Heart left ventricle (tissue), 16 donors: ENCODE results near the gene CHRNB4. TPM values are rescaled to one million over a fixed set of nuclear protein-coding genes. Genes with fewer than 3 reads are reported as not detected.
A peak's percentile ranks its signal among the peaks of the same experiment; 100 is the strongest.

Experiments
- ATAC-seq, 4 donors: fragments of 200-7000 bp; cut with Tn5 transposase; one replicate each; pipeline ENCODE4 v1.9.1; 2020 to 2022; ENCODE audit warnings: moderate library complexity in 4 of 4, mild to moderate bottlenecking in 3 of 4, moderate number of reproducible peaks in 1 of 4
- DNase-seq, 5 donors: peaks; one replicate each; pipeline ENCODE4 v3.0.0-alpha.2; 2020
- H3K27ac ChIP-seq, 12 donors: fragments of 200-600 bp; sonication (generic) in 4 of 12; one replicate each; pipeline versions ENCODE4 v1.5.0 to v1.8.0; 2016 to 2022; ENCODE audit warnings: mild to moderate bottlenecking in 2 of 12
- H3K27me3 ChIP-seq, 9 donors: fragments of 200-600 bp; sonication (generic) in 2 of 9; one replicate each; pipeline versions ENCODE4 v1.5.1 to v1.8.0; 2016 to 2022; ENCODE audit warnings: mild to moderate bottlenecking in 3 of 9
- H3K36me3 ChIP-seq, 9 donors: fragments of 200-600 bp; sonication (generic) in 2 of 9; one replicate each; pipeline versions ENCODE4 v1.5.0 to v1.8.0; 2018 to 2022; ENCODE audit warnings: mild to moderate bottlenecking in 2 of 9
- H3K4me1 ChIP-seq, 12 donors: fragments of 200-600 bp; sonication (generic) in 4 of 12; one replicate each; pipeline versions ENCODE4 v1.5.0 to v1.8.0; 2016 to 2022; ENCODE audit warnings: mild to moderate bottlenecking in 3 of 12
- H3K4me3 ChIP-seq, 12 donors: fragments of 200-600 bp; sonication (generic) in 4 of 12; one replicate each; pipeline versions ENCODE4 v1.5.0 to v1.8.0; 2017 to 2022; ENCODE audit warnings: mild to moderate bottlenecking in 9 of 12, moderate library complexity in 4 of 12
- H3K9me3 ChIP-seq, 12 donors: fragments of 200-600 bp; sonication (generic) in 4 of 12; one replicate each; pipeline versions ENCODE4 v1.5.0 to v1.8.0; 2016 to 2022; ENCODE audit warnings: mild to moderate bottlenecking in 1 of 12
- POLR2A ChIP-seq, 2 donors: fragments of 450-650 bp; IDR thresholded peaks; one replicate each; pipeline ENCODE4 v1.6.1; 2017; ENCODE audit warnings: antibody characterized with exemption in 2 of 2, mild to moderate bottlenecking in 2 of 2, moderate library complexity in 2 of 2
- WGBS, 4 donors: extraction: QIAGEN DNeasy Blood & Tissue Kit in 2 of 4; methylation state at CpG; one replicate each; pipeline versions ENCODE4 v1.1.5 to v1.1.7; 2013 to 2018; 5-methylcytosine and 5-hydroxymethylcytosine counted together
- intact Hi-C, 10 donors: fragments of 100-400 bp; cut with DNase I; formaldehyde crosslinking; loops; one replicate each; pipeline versions ENCODE4 v1.11.1 to v1.14.2; 2022
- polyA plus RNA-seq, 2 donors: library from polyadenylated mRNA; stranded (reverse); fragments of 200-250 nt; gene quantifications; one replicate each; pipeline ENCODE4 v1.2.3, GENCODE V29; 2013
- total RNA-seq, 9 donors: library from RNA; depleted of rRNA in 2 of 9; stranded (reverse); fragments of >200 nt in 2 of 9; fragmentation: NEBNext Ultra II Directional in 3 of 9; extraction: Animal tissue kit (Norgen Biotek cat#: 25700) in 3 of 9; gene quantifications; one replicate each; pipeline versions ENCODE4 v1.1.0 to v1.2.4, GENCODE V29; 2016 to 2023
- TF ChIP-seq, protein P1 (sequence below), 12 donors: fragments of 200-600 bp; sonication (generic) in 4 of 12; IDR thresholded peaks; one replicate each; pipeline versions ENCODE4 v1.5.0 to v1.8.0; 2018 to 2022; ENCODE audit warnings: antibody characterized with exemption in 12 of 12, mild to moderate bottlenecking in 5 of 12
- donor health status: ischemic (EF 13 %, LVEDD 7.1; RV severe dilation, severe dysfunction).
- donor health status: healthy with polysubstance abuse.
- donor health status: DM: no; HTN: yes; CAD: no.
- donor health status: DM: no; HTN: no; CAD: no.
- donor health status: ischemic (EF 25% LVEDD 6.9; RV normal size, moderate dysfunction).
- donor health status: ischemic (EF 25% LVEDD 5.7; RV mildly dilated, moderate dysfunction).
- donor health status: healthy.
- donor health status: DM: yes; HTN: yes; CAD: no.
- donor health status: ischemic (EF 35%, LVEDD 5.7; RV mildly dilated, moderate dysfunction).
- donor health status: nonischemic (EF 11% LVEDD 7.7; RV severe dilation, severe dysfunction).
- donor health status: DM: yes; HTN: yes; CAD: no.
- donor health status: PGD.
- donor health status: ischemic (EF 29% LVEDD 5.4; RV normal size, mild dysfunction).
- donor health status: nonischemic (EF 23%, LVEDD 6.1; RV moderate dilation, normal function).

CHRNB4 gene
- total and polyA plus RNA-seq, 11 donors = 0.21 TPM; not detected in 10

- Histone ChIP-seq H3K27me3 (peaks cover 0 to 4% (median 0%) of the 10 kb centered on the region in 9 donors), H3K9me3 (peaks cover 0 to 14% (median 4%) of the 10 kb centered on the region in 12 donors), H3K27ac (no peak overlapping the region), H3K36me3 (no peaks in the 10 kb centered on the region), H3K4me1 (no peaks in the 10 kb centered on the region), H3K4me3 (no peak overlapping the region)
- WGBS, 4 donors = 82 to 85% (median 83%) methylated on average over 12 of the region's 12 CpGs
- ATAC-seq = no peak
- intact Hi-C loops = loop anchor here in 6 of 10 donors (5.0 to 10.0 kb wide), 3 partner anchors 73 to 370 kb away; no protein-coding TSS in a partner anchor
- TF ChIP-seq, protein P1, sequence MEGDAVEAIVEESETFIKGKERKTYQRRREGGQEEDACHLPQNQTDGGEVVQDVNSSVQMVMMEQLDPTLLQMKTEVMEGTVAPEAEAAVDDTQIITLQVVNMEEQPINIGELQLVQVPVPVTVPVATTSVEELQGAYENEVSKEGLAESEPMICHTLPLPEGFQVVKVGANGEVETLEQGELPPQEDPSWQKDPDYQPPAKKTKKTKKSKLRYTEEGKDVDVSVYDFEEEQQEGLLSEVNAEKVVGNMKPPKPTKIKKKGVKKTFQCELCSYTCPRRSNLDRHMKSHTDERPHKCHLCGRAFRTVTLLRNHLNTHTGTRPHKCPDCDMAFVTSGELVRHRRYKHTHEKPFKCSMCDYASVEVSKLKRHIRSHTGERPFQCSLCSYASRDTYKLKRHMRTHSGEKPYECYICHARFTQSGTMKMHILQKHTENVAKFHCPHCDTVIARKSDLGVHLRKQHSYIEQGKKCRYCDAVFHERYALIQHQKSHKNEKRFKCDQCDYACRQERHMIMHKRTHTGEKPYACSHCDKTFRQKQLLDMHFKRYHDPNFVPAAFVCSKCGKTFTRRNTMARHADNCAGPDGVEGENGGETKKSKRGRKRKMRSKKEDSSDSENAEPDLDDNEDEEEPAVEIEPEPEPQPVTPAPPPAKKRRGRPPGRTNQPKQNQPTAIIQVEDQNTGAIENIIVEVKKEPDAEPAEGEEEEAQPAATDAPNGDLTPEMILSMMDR (IDR thresholded peaks at IDR 0.05) = no peak
- TF ChIP-seq POLR2A (IDR thresholded peaks at IDR 0.05) = no peak
- DNase-seq = no peak
Observed at GRCh38 chr15:78634210-78635145, 6.5 kb downstream of the CHRNB4 start.

- WGBS, 4 donors = 84 to 96% (median 94%) methylated on average over 2 of the region's 2 CpGs
- no peak for DNase-seq
- H3K36me3 ChIP-seq = no peaks in the 10 kb centered on the region
- H3K27me3 ChIP-seq = peaks cover 0 to 3% (median 0%) of the 10 kb centered on the region in 9 donors
- intact Hi-C loops = loop anchor here in 1 of 10 donors (10.0 kb wide), 1 partner anchor 371 kb away; no protein-coding TSS in a partner anchor
- H3K4me1 ChIP-seq = no peaks in the 10 kb centered on the region
- TF ChIP-seq POLR2A (IDR thresholded peaks at IDR 0.05) = no peak
- TF ChIP-seq, protein P1 (IDR thresholded peaks at IDR 0.05) = no peak
- H3K27ac ChIP-seq = no peak overlapping the region
- ATAC-seq = no peak
- H3K4me3 ChIP-seq = no peak overlapping the region
- peaks cover 0 to 14% (median 4%) of the 10 kb centered on the region in 12 donors for H3K9me3 ChIP-seq
Observed at GRCh38 chr15:78633348-78633747, 7.7 kb downstream of the CHRNB4 start.

DNA sequence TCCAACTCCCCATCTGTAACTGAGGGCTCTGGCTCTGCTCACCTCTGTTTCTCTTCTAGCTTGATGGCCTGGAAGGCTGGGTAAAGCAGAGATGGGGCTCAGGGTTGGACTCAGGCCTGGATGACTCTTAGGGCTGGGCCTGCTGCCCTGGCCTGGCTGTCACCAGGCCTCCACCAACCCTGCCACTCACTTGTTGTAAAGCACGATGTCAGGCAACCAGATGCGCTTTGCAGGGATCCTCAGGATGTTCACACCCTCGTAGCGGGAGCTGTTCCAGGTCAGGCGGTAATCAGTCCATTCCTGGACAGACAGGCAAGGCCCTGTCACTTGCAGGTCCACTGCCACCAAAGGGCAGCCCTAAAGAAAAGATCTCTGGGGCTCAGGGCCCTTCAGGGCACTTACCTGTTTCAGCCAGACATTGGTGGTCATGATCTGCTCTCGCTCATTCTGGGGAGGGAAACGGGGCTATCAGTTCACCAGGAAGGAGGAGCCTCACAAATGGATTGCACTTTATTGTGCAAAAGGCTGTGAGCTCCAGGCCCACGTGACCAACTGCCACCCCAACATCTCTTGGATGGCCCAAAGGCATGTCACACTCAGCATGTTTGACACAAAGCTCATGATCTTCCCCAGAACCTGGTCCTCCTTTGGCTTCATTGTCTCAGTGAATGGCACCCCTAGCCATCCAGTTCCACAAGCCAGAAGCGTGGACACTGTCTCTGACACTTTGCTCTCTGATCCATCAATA lies 9.9 kb downstream of the CHRNB4 start:
- Histone ChIP-seq H3K4me1 (no peaks in the 10 kb centered on the region), H3K4me3 (no peak overlapping the region), H3K27me3 (peaks cover 0 to 21% (median 0%) of the 10 kb centered on the region in 9 donors), H3K27ac (no peak overlapping the region), H3K9me3 (peaks cover 0 to 14% (median 4%) of the 10 kb centered on the region in 12 donors), H3K36me3 (no peaks in the 10 kb centered on the region)
- peak in 2 of 4 donors; percentile 33 to 36 for ATAC-seq
- no peak for DNase-seq
- 68 to 75% (median 74%) methylated on average over 8 to 9 of the region's 9 CpGs for WGBS, 4 donors
- TF ChIP-seq, protein P1 (IDR thresholded peaks at IDR 0.05) = no peak
- TF ChIP-seq POLR2A (IDR thresholded peaks at IDR 0.05) = no peak
- intact Hi-C loops = loop anchor here in 1 of 10 donors (10.0 kb wide), 1 partner anchor 374 kb away; no protein-coding TSS in a partner anchor
